HEK293T (cell line): ENCODE results near the gene CFHR2.

ENCODE experiments used
- ELF4 ChIP-seq: fragments of 450-650 bp; IDR thresholded peaks from 2 replicates; pipeline ENCODE4 v1.6.1; 2017; ENCODE audit warnings: antibody characterized with exemption
- FOXA1 ChIP-seq: fragments of 450-650 bp; IDR thresholded peaks from 2 replicates; pipeline ENCODE4 v1.6.1; 2016; ENCODE audit warnings: mild to moderate bottlenecking
- FOXK2 ChIP-seq: fragments of 450-650 bp; IDR thresholded peaks from 2 replicates; pipeline ENCODE4 v1.6.1; 2016; ENCODE audit warnings: mild to moderate bottlenecking
- FOXM1 ChIP-seq: fragments of 450-650 bp; IDR thresholded peaks from 2 replicates; pipeline ENCODE4 v1.6.1; 2017; ENCODE audit warnings: mild to moderate bottlenecking, borderline replicate concordance
- HDGF ChIP-seq: fragments of 450-650 bp; IDR thresholded peaks from 2 replicates; pipeline ENCODE4 v1.6.1; 2017; ENCODE audit warnings: antibody characterized with exemption, borderline replicate concordance
- L3MBTL2 ChIP-seq: fragments of 450-650 bp; conservative IDR thresholded peaks from 2 replicates; pipeline ENCODE4 v1.6.1; 2016; ENCODE audit warnings: mild to moderate bottlenecking
- LEF1 ChIP-seq: fragments of 450-650 bp; IDR thresholded peaks from 2 replicates; pipeline ENCODE4 v1.6.1; 2017; ENCODE audit warnings: mild to moderate bottlenecking, borderline replicate concordance
- SP1 ChIP-seq: fragments of 450-650 bp; IDR thresholded peaks from 2 replicates; pipeline ENCODE4 v1.6.1; 2017
- SUZ12 ChIP-seq: fragments of 450-650 bp; IDR thresholded peaks from 2 replicates; pipeline ENCODE4 v1.6.1; 2016; ENCODE audit warnings: mild to moderate bottlenecking
- ZNF384 ChIP-seq: fragments of 450-650 bp; IDR thresholded peaks from 2 replicates; pipeline ENCODE4 v1.6.1; 2016
- TF ChIP-seq, protein P1 (sequence below): fragments of 450-650 bp; IDR thresholded peaks from 2 replicates; pipeline ENCODE4 v1.6.1; 2016

DNA sequence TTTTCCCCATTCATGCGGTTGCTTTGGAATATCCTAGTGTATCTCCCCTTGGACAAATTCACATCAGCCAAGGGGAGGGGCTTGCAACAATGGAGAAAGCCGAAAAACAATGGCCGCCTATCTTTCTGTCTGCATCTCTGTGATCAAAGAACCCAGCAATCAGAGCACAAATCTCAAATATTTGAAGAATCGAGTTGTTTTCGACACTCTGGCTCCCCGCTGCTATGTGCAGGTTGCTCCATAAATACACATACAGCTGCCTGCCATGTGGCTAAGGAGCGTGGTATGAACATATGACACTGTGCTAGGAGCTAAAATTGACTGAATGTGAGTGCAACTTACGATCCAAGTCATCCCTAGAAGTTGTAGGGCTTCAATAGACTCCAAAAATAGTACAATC, 47.2 kb upstream of the CFHR2 start:
- TF ChIP-seq SUZ12 (no peak), FOXM1 (no peak), FOXA1 (no peak), L3MBTL2 (no peak), FOXK2 (no peak), SP1 (no peak), ZNF384 (no peak), LEF1 (no peak), ELF4 (no peak), HDGF (no peak)
- TF ChIP-seq, protein P1, sequence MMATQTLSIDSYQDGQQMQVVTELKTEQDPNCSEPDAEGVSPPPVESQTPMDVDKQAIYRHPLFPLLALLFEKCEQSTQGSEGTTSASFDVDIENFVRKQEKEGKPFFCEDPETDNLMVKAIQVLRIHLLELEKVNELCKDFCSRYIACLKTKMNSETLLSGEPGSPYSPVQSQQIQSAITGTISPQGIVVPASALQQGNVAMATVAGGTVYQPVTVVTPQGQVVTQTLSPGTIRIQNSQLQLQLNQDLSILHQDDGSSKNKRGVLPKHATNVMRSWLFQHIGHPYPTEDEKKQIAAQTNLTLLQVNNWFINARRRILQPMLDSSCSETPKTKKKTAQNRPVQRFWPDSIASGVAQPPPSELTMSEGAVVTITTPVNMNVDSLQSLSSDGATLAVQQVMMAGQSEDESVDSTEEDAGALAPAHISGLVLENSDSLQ: no peak
